ENCODE measurements around the gene SNAP91. TPM values are rescaled to one million over a fixed set of nuclear protein-coding genes. Genes with fewer than 3 reads are reported as not detected.
"Not testable (repeated sequence)": the region's sequence is repeated elsewhere in the genome, so short reads cannot be mapped to it uniquely, and the experiment has no call there.

SNAP91 gene
- total RNA-seq, 1 donor from 2014 or later: 0.40 TPM

GRCh38 chr6:83685481-83685880 is 23.4 kb downstream of the SNAP91 start:
- H3K4me1 Mint-ChIP-seq: no peaks in the 10 kb centered on the region
- DNase-seq (ENCODE audit: low spot score in 2 of 2, unreplicated experiment in 2 of 2): no peak
- H3K27ac Mint-ChIP-seq: no peak overlapping the region
- TF ChIP-seq CTCF (IDR thresholded peaks at IDR 0.05; ENCODE audit: unreplicated experiment): no peak
- no peak overlapping the region for H3K4me3 Mint-ChIP-seq
- no peaks in the 10 kb centered on the region for H3K9me3 Mint-ChIP-seq
- H3K36me3 Mint-ChIP-seq: no peaks in the 10 kb centered on the region
- peaks cover 7% of the 10 kb centered on the region for H3K27me3 Mint-ChIP-seq (ENCODE audit: low read depth)

DNA sequence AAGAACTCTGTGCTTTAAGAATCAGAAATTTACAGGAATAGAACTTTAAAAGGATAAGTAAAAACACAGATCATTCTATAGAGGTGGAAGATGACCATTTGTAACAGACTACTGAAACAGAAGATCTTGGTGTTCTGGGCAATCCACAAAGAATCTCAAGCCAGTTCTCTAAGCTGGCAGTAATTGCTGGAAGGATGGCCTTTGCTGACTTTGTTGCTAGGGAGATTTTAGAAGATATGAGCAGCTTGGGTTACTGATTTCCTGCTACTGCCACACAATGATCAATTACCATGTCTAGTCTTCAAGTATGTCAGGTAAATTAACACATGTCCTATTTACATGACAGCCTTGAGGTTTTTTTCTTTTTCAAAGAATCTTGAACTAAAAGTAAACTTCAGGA is 31.1 kb downstream of the SNAP91 start:
- no peaks in the 10 kb centered on the region for H3K36me3 Mint-ChIP-seq
- no peak overlapping the region for H3K27ac Mint-ChIP-seq
- no peaks in the 10 kb centered on the region for H3K9me3 Mint-ChIP-seq
- H3K27me3 Mint-ChIP-seq (ENCODE audit: low read depth): peaks cover 17% of the 10 kb centered on the region
- H3K4me3 Mint-ChIP-seq: no peak overlapping the region
- H3K4me1 Mint-ChIP-seq: no peaks in the 10 kb centered on the region
- no peak for TF ChIP-seq CTCF (IDR thresholded peaks at IDR 0.05; ENCODE audit: unreplicated experiment)
- DNase-seq (ENCODE audit: low spot score in 2 of 2, unreplicated experiment in 2 of 2): no peak

GRCh38 chr6:83637953-83638352 is 70.9 kb downstream of the SNAP91 start:
- no peaks in the 10 kb centered on the region for H3K9me3 Mint-ChIP-seq
- DNase-seq (ENCODE audit: low spot score in 2 of 2, unreplicated experiment in 2 of 2): no peak
- H3K27ac Mint-ChIP-seq: no peak overlapping the region
- no peak overlapping the region for H3K4me3 Mint-ChIP-seq
- no peaks in the 10 kb centered on the region for H3K4me1 Mint-ChIP-seq
- peaks cover 2% of the 10 kb centered on the region for H3K27me3 Mint-ChIP-seq (ENCODE audit: low read depth)
- TF ChIP-seq CTCF (IDR thresholded peaks at IDR 0.05; ENCODE audit: unreplicated experiment): no peak
- H3K36me3 Mint-ChIP-seq: no peaks in the 10 kb centered on the region

GRCh38 chr6:83636800-83637199 is 72.1 kb downstream of the SNAP91 start:
- H3K27me3 Mint-ChIP-seq (ENCODE audit: low read depth): peaks cover 2% of the 10 kb centered on the region
- no peaks in the 10 kb centered on the region for H3K36me3 Mint-ChIP-seq
- TF ChIP-seq CTCF (IDR thresholded peaks at IDR 0.05; ENCODE audit: unreplicated experiment): no peak
- no peak overlapping the region for H3K4me3 Mint-ChIP-seq
- no peak overlapping the region for H3K27ac Mint-ChIP-seq
- no peaks in the 10 kb centered on the region for H3K9me3 Mint-ChIP-seq
- no peak for DNase-seq (ENCODE audit: low spot score in 2 of 2, unreplicated experiment in 2 of 2)
- H3K4me1 Mint-ChIP-seq: no peaks in the 10 kb centered on the region

GRCh38 chr6:83633609-83634008 is 75.3 kb downstream of the SNAP91 start:
- no peak for TF ChIP-seq CTCF (IDR thresholded peaks at IDR 0.05; ENCODE audit: unreplicated experiment)
- DNase-seq (ENCODE audit: low spot score in 2 of 2, unreplicated experiment in 2 of 2): no peak
- H3K4me3 Mint-ChIP-seq: no peak overlapping the region
- H3K36me3 Mint-ChIP-seq: no peaks in the 10 kb centered on the region
- no peaks in the 10 kb centered on the region for H3K4me1 Mint-ChIP-seq
- peaks cover 6% of the 10 kb centered on the region for H3K27me3 Mint-ChIP-seq (ENCODE audit: low read depth)
- H3K9me3 Mint-ChIP-seq: no peaks in the 10 kb centered on the region
- H3K27ac Mint-ChIP-seq: no peak overlapping the region

- no peak for TF ChIP-seq CTCF (IDR thresholded peaks at IDR 0.05; ENCODE audit: unreplicated experiment)
- Mint-ChIP-seq H3K4me3 (no peak overlapping the region), H3K27ac (no peak overlapping the region), H3K9me3 (no peaks in the 10 kb centered on the region), H3K36me3 (no peaks in the 10 kb centered on the region), H3K27me3 (ENCODE audit: low read depth) (peaks cover 7% of the 10 kb centered on the region), H3K4me1 (no peaks in the 10 kb centered on the region)
- DNase-seq (ENCODE audit: low spot score in 2 of 2, unreplicated experiment in 2 of 2): no peak
Measured at GRCh38 chr6:83633149-83633548, 75.8 kb downstream of the SNAP91 start.

- not testable (repeated sequence) for H3K36me3 Mint-ChIP-seq; H3K4me3 Mint-ChIP-seq; H3K27ac Mint-ChIP-seq; DNase-seq (ENCODE audit: low spot score in 2 of 2, unreplicated experiment in 2 of 2); H3K4me1 Mint-ChIP-seq; H3K9me3 Mint-ChIP-seq
- peaks cover 24% of the 10 kb centered on the region for H3K27me3 Mint-ChIP-seq (ENCODE audit: low read depth)
Measured at GRCh38 chr6:83629908-83630307, 79.0 kb downstream of the SNAP91 start.
